Subcutaneous adipose tissue (tissue), 4 donors: ENCODE measurements around the gene SSR2. TPM values are rescaled to one million over a fixed set of nuclear protein-coding genes. Genes with fewer than 3 reads are reported as not detected.

Source experiments
- total RNA-seq, 4 donors: library from RNA; depleted of rRNA; stranded (reverse); fragments of >200 nt; gene quantifications; one replicate each; pipeline ENCODE4 v1.1.0, GENCODE V29; 2016
- TF ChIP-seq, protein P1 (sequence below): fragments of 450-650 bp; IDR thresholded peaks from one replicate; pipeline ENCODE4 v1.5.1; 2016; ENCODE audit warnings: low read depth, mild to moderate bottlenecking, control low read depth, antibody characterized with exemption, moderate library complexity

The SSR2 gene
- total RNA-seq, 4 donors from 2014 or later = 117 to 238 (median 185) TPM

DNA sequence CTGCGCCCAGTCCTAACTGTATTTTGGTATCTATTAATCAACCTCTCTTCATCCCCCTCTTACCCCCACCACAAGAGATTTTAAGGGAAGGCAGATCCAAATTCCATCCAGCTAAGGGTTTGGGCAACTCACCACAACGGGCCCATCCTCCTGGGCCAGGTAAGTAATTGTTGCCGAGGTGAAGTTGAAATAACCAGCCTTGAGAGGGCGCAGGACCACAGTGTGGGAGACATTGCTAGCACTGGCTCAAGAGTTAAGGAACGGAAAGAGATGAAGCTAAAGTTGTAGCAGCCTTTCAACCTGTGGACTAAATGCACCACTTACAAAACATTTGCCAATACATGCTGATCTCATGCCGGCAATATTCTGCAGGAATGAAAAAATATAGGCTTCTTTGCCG lies 5.9 kb downstream of the SSR2 start:
- TF ChIP-seq, protein P1, sequence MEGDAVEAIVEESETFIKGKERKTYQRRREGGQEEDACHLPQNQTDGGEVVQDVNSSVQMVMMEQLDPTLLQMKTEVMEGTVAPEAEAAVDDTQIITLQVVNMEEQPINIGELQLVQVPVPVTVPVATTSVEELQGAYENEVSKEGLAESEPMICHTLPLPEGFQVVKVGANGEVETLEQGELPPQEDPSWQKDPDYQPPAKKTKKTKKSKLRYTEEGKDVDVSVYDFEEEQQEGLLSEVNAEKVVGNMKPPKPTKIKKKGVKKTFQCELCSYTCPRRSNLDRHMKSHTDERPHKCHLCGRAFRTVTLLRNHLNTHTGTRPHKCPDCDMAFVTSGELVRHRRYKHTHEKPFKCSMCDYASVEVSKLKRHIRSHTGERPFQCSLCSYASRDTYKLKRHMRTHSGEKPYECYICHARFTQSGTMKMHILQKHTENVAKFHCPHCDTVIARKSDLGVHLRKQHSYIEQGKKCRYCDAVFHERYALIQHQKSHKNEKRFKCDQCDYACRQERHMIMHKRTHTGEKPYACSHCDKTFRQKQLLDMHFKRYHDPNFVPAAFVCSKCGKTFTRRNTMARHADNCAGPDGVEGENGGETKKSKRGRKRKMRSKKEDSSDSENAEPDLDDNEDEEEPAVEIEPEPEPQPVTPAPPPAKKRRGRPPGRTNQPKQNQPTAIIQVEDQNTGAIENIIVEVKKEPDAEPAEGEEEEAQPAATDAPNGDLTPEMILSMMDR = no peak

DNA sequence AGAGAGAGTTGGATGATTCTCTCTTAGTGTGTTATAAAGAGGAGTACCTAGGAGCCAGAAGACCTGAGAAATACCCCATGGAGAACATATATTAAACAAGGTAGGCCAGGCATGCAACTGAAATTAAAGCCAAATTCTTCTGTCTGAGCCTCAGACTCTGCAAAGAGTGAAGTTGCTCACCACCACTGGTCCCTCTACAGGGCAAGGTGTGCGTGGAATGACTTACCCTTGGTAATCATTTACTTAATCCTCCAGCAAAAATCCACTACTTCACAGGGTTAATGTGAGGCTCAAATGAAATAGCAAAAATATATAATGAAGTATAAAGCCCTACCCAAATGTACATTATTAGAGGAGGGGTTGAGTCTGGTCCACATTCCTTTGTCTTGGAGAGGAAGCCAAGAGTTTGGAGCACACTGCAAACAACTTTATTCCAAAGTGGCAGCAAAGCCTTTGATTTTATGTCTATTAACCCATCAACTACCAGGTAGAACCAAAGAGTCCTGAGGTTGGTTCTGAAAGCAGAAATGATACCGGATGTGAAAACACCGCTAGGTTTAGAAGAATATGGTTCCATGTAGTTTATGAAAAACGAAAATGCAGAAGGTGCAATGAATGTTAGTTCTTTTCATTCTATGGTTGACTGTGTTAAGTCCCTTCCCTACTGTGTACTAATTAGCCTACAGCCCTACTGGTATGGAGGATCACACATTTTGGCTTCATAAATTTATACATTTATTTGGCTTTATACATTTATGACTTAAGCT lies 8.5 kb downstream of the SSR2 start:
- TF ChIP-seq, protein P1 = no peak

DNA sequence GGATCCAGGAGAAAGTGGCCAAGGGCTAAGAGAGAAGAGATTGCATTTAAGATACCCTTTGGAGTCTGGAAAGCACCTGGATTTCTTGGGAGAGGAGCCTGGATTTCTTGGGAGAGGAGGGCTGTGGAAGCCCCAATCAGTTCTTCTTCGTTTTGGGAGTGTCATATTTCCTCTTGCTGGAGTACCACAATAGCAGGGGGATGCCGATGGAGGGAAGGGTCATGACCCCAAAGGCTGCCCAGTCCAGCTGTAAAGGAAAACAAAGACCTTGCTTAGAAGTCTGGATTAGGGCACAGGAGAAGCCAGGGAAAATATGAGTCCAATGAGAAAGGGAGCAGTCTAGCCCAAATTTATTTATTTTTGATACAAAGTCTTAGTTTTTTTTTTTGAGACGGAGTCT lies 11.3 kb downstream of the SSR2 start:
- TF ChIP-seq, protein P1 = no peak

DNA sequence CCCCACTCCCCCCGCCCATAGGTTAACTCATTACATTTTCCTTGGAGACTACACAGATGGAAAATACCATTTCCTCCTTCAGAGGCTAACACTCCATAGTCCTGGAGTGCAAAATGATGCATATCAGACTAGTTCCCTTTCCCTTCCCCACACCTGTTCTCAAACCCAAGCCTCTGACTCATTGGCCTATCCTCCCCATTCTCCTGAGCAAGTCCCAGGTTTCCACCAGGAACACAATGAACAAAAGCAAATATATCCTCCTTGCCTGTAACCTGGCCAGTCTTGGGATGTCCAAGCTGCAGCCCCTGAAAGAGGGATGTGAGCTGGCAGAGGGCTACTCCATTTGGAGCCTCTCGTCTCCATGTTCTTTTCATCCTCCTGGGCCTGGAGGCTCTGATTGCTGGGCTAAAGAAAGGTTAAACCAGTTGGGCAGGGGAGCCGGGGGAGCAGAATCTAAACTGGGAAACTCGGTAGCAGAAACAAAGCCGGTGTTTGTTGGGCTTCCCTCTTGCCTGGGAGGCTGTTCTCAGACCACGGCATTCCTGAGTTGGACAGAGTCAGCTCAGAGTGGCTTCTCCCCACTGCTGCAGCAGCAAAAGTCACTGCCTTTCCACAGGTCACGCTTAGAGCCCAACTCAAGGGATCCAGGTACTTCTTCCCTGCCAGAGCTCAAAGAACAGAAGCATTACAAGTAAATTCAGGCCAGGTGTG lies 13.9 kb downstream of the SSR2 start:
- TF ChIP-seq, protein P1 = no peak

DNA sequence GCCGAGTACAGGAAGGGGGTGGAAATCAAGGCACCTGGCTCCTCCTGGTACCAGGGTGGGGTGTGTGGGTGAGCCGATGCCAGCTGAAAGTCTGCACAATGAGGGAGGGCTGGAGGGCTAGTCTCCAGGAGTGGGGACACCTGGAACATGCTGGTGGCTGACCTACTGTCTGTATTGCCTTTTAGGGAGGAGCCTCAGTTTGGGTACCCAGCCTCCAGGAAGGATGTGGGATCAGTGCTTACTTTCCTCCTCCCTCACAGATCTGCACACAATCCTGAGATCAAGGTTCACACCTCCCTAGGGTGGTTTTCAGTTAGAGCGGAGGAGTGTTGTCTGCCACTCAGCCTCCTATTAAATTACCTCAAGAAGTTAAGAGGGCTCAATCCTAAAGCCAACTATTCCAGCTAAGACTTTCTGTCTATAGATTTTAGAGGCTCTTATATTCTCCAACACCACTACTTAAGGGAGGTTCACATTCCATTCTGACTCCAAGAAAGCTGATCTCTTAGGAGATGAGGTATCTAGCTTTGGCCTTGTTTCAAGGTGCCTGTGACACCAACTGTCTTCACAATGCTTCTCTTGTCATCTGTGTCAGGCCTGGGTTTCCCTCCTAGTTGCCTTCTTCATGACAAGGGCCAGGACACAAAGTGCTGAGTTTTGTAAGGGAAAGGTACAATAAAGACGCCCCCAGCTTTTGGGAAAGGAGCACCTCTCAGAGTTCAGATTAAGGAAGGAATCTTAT lies 15.7 kb downstream of the SSR2 start:
- TF ChIP-seq, protein P1 = no peak

DNA sequence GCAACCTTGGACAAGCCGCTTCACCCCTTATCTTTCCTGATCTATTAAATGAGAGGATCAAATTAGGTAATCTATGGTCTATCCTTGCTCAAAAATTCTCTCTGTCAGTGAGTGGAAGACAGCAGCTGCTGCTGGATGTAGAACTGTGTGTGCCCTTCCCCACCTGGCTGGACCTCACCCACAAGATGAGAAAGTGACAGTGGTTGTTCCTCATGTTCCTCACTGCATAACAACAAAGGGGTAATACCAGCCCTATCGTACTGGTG lies 16.9 kb downstream of the SSR2 start:
- TF ChIP-seq, protein P1 = no peak
